ENCODE measurements around the gene TAB2. TPM values are rescaled to one million over a fixed set of nuclear protein-coding genes. Genes with fewer than 3 reads are reported as not detected.

Gene TAB2
- polyA plus RNA-seq, 3 donors = 3.1 to 32.0 (median 6.0) TPM

DNA sequence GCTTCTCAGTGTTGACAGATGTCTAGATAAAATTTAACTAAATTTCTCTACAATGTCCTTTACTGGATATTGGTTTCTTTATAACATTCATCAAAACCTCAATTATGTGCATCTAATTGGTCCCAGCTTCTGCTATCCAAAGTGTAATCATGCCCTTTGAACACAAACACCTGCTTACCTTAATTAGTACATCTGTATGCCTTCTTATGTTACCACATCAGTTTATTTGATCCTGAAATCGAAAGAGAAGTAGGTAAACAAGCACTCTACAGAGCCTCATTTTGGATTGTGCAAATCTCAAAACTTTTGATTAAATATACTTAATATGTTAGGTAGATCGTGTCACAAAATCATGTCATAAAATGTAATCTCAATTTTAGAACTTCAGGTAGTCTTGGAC lies 36.5 kb downstream of the TAB2 start:
- Histone ChIP-seq H3K4me3 (replicated peaks in 1 of 3; ENCODE audit: low read depth in 2 of 3, low read length in 3 of 3) (no peak overlapping the region), H3K9me3 (replicated peaks in 1 of 2; ENCODE audit: control insufficient read depth in 1 of 2, insufficient read depth in 1 of 2, low read length in 2 of 2) (no peaks in the 10 kb centered on the region), H3K36me3 (replicated peaks in 1 of 2; ENCODE audit: control insufficient read depth in 1 of 2, insufficient read depth in 2 of 2, low read length in 2 of 2) (peaks cover 2 to 12% of the 10 kb centered on the region in 2 donors), H3K27ac (ENCODE audit: low read depth in 1 of 2, low read length in 2 of 2) (no peak overlapping the region), H3K79me2 (ENCODE audit: insufficient read depth, low read length) (peaks cover 100% of the 10 kb centered on the region), H3K9ac (ENCODE audit: insufficient read depth, low read length, poor library complexity, severe bottlenecking) (no peak overlapping the region), H3K4me1 (ENCODE audit: control insufficient read depth in 1 of 2, insufficient read depth in 2 of 2, low read length in 2 of 2) (peaks cover 1 to 2% of the 10 kb centered on the region in 2 donors), H3K4me2 (replicated peaks; ENCODE audit: extremely low read depth, low read length, poor library complexity, severe bottlenecking) (no peak overlapping the region), H3K27me3 (ENCODE audit: control insufficient read depth in 2 of 2, insufficient read depth in 2 of 2, low read length in 2 of 2) (no peaks in the 10 kb centered on the region), H2AFZ (ENCODE audit: insufficient read depth, low read depth, low read length, poor library complexity, severe bottlenecking) (no peak overlapping the region), H4K20me1 (ENCODE audit: insufficient read depth, low read length) (peaks cover 99% of the 10 kb centered on the region)
- WGBS (ENCODE audit: insufficient coverage) = no CpG with 5 or more reads among the region's 2 CpGs
- no peak for DNase-seq
- peaks cover 0 to 16% of the 10 kb centered on the region in 2 donors for H3K36me3 Mint-ChIP-seq
- intact Hi-C loops (cut with micrococcal nuclease) = no loop called here
- TF ChIP-seq CTCF (IDR thresholded peaks at IDR 0.05) = no peak
- peaks cover 30% of the 10 kb centered on the region for H3K4me1 Mint-ChIP-seq
- no peaks in the 10 kb centered on the region for H3K27me3 Mint-ChIP-seq (ENCODE audit: low read depth in 3 of 3)
- no peak overlapping the region for H3K4me3 Mint-ChIP-seq
- no peak overlapping the region for H3K27ac Mint-ChIP-seq
- H3K9me3 Mint-ChIP-seq = no peaks in the 10 kb centered on the region

DNA sequence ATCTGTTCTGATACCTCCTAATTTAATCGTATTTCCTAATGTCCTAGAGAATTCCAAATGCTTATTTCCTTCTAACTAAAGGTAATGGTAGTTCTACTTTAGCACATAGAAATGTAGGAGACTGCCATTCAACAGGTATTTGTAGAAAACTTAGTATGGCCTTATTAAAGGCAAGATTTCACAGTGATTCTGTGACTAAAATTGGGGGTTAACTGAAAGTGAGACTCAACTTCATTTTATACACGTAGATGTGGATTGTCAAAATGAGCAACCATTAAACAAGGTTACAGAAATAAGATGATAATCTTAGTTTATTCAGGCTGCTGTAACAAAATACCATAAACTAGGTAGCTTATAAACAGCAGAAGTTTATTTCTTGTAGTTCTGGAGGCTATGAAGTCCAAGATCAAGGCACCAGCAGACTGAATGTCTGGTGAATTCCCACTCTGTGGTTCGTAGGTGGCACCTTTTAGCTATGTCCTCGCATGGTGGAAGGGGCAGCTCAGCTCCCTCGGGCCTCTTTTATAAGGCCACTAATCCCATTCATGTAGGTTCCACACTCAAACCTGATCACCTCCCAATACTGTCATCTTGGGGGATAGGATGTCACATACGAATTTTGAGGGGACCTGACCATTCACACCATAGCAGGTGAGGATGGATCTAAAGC lies 38.7 kb downstream of the TAB2 start:
- H3K4me1 Mint-ChIP-seq = peaks cover 38% of the 10 kb centered on the region
- peaks cover 8 to 18% of the 10 kb centered on the region in 2 donors for H3K4me1 ChIP-seq (ENCODE audit: control insufficient read depth in 1 of 2, insufficient read depth in 2 of 2, low read length in 2 of 2)
- no peak for DNase-seq

More for the DNA sequence above, 38.7 kb downstream of the TAB2 start:
- H3K4me3 ChIP-seq (replicated peaks in 1 of 3; ENCODE audit: low read depth in 2 of 3, low read length in 3 of 3) = no peak overlapping the region
- intact Hi-C loops (cut with micrococcal nuclease) = no loop called here
- no peak overlapping the region for H3K9ac ChIP-seq (ENCODE audit: insufficient read depth, low read length, poor library complexity, severe bottlenecking)
- no peak overlapping the region for H3K4me3 Mint-ChIP-seq
- no peak overlapping the region for H3K4me2 ChIP-seq (replicated peaks; ENCODE audit: extremely low read depth, low read length, poor library complexity, severe bottlenecking)
- no peak overlapping the region for H2AFZ ChIP-seq (ENCODE audit: insufficient read depth, low read depth, low read length, poor library complexity, severe bottlenecking)
- H3K27me3 ChIP-seq (ENCODE audit: control insufficient read depth in 2 of 2, insufficient read depth in 2 of 2, low read length in 2 of 2) = no peaks in the 10 kb centered on the region
- TF ChIP-seq CTCF (IDR thresholded peaks at IDR 0.05) = no peak
- H4K20me1 ChIP-seq (ENCODE audit: insufficient read depth, low read length) = peaks cover 99% of the 10 kb centered on the region
- H3K36me3 Mint-ChIP-seq = peaks cover 7 to 29% of the 10 kb centered on the region in 2 donors
- peak overlapping the region in 2 of 7 donors; percentile 10 to 43 for H3K27ac Mint-ChIP-seq
- H3K79me2 ChIP-seq (ENCODE audit: insufficient read depth, low read length) = peaks cover 100% of the 10 kb centered on the region
- WGBS (ENCODE audit: insufficient coverage) = no CpG with 5 or more reads among the region's 6 CpGs
- peak overlapping the region in 1 of 2 donors; percentile 2 for H3K27ac ChIP-seq (ENCODE audit: low read depth in 1 of 2, low read length in 2 of 2)
- H3K27me3 Mint-ChIP-seq (ENCODE audit: low read depth in 3 of 3) = no peaks in the 10 kb centered on the region
- peaks cover 2 to 12% of the 10 kb centered on the region in 2 donors for H3K36me3 ChIP-seq (replicated peaks in 1 of 2; ENCODE audit: control insufficient read depth in 1 of 2, insufficient read depth in 2 of 2, low read length in 2 of 2)
- H3K9me3 ChIP-seq (replicated peaks in 1 of 2; ENCODE audit: control insufficient read depth in 1 of 2, insufficient read depth in 1 of 2, low read length in 2 of 2) = no peaks in the 10 kb centered on the region
- H3K9me3 Mint-ChIP-seq = peaks cover 0 to 4% (median 3%) of the 10 kb centered on the region in 7 donors
